ENCODE results near the gene NR2F2. TPM values are rescaled to one million over a fixed set of nuclear protein-coding genes. Genes with fewer than 3 reads are reported as not detected.

NR2F2 gene
- polyA plus RNA-seq, 1 donor from 2014 or later: 0.07 TPM

- Histone ChIP-seq H3K4me3 (ENCODE audit: low read length) (no peak overlapping the region), H3K9me2 (ENCODE audit: insufficient read depth, low read length) (no peaks in the 10 kb centered on the region), H3F3A (ENCODE audit: insufficient read depth, low read length, poor library complexity, severe bottlenecking) (peaks cover 2% of the 10 kb centered on the region), H4K20me1 (ENCODE audit: insufficient read depth) (no peaks in the 10 kb centered on the region), H3K79me2 (replicated peaks; ENCODE audit: insufficient read depth, low read length) (no peaks in the 10 kb centered on the region), H3K4me2 (ENCODE audit: low read length) (no peak overlapping the region), H3K9ac (ENCODE audit: low read length) (no peak overlapping the region), H3K27ac (ENCODE audit: low read length) (no peak overlapping the region), H3K27me3 (ENCODE audit: insufficient read depth, low read depth, low read length) (peaks cover 93% of the 10 kb centered on the region), H3K9me3 (ENCODE audit: low read length) (no peaks in the 10 kb centered on the region), H3K36me3 (ENCODE audit: insufficient read depth, low read length) (no peaks in the 10 kb centered on the region), H2AFZ (ENCODE audit: low read depth, low read length) (no peak overlapping the region)
- TF ChIP-seq MXI1 (conservative IDR thresholded peaks at IDR 0.05; ENCODE audit: poor library complexity, severe bottlenecking) (no peak), SMC3 (conservative IDR thresholded peaks at IDR 0.05; ENCODE audit: poor library complexity) (no peak), RAD21 (conservative IDR thresholded peaks at IDR 0.05) (no peak), EP300 (conservative IDR thresholded peaks at IDR 0.05; ENCODE audit: poor library complexity, severe bottlenecking) (no peak), EZH2 (IDR thresholded peaks at IDR 0.05; ENCODE audit: borderline replicate concordance, insufficient read depth, low read length, poor library complexity, severe bottlenecking) (no peak), TAF1 (IDR thresholded peaks at IDR 0.05; ENCODE audit: low read depth) (no peak), CTCF (IDR thresholded peaks at IDR 0.05; ENCODE audit: poor library complexity, severe bottlenecking) (no peak), REST (IDR thresholded peaks at IDR 0.05; ENCODE audit: borderline replicate concordance) (no peak), POLR2AphosphoS5 (IDR thresholded peaks at IDR 0.05) (no peak)
Observed at GRCh38 chr15:96328877-96329195, 1.7 kb upstream of the NR2F2 start.

- no peaks in the 10 kb centered on the region for H3K9me2 ChIP-seq (ENCODE audit: insufficient read depth, low read length)
- H3K4me2 ChIP-seq (ENCODE audit: low read length): no peak overlapping the region
- TF ChIP-seq SMC3 (conservative IDR thresholded peaks at IDR 0.05; ENCODE audit: poor library complexity): no peak
- TF ChIP-seq TAF1 (IDR thresholded peaks at IDR 0.05; ENCODE audit: low read depth): no peak
- no peak for TF ChIP-seq RAD21 (conservative IDR thresholded peaks at IDR 0.05)
- H3K9ac ChIP-seq (ENCODE audit: low read length): no peak overlapping the region
- no peaks in the 10 kb centered on the region for H4K20me1 ChIP-seq (ENCODE audit: insufficient read depth)
- no peak overlapping the region for H2AFZ ChIP-seq (ENCODE audit: low read depth, low read length)
- no peaks in the 10 kb centered on the region for H3K79me2 ChIP-seq (replicated peaks; ENCODE audit: insufficient read depth, low read length)
- H3K27me3 ChIP-seq (ENCODE audit: insufficient read depth, low read depth, low read length): peaks cover 93% of the 10 kb centered on the region
- no peaks in the 10 kb centered on the region for H3K36me3 ChIP-seq (ENCODE audit: insufficient read depth, low read length)
- H3K9me3 ChIP-seq (ENCODE audit: low read length): no peaks in the 10 kb centered on the region
- H3F3A ChIP-seq (ENCODE audit: insufficient read depth, low read length, poor library complexity, severe bottlenecking): peaks cover 2% of the 10 kb centered on the region
- H3K4me3 ChIP-seq (ENCODE audit: low read length): peak overlapping the region; percentile 66
- H3K27ac ChIP-seq (ENCODE audit: low read length): no peak overlapping the region
Observed at GRCh38 chr15:96329403-96329981, 1.0 kb upstream of the NR2F2 start.

Measured in neural cell (in vitro differentiated cells).